ENCODE results near the gene CDHR1.

DNA sequence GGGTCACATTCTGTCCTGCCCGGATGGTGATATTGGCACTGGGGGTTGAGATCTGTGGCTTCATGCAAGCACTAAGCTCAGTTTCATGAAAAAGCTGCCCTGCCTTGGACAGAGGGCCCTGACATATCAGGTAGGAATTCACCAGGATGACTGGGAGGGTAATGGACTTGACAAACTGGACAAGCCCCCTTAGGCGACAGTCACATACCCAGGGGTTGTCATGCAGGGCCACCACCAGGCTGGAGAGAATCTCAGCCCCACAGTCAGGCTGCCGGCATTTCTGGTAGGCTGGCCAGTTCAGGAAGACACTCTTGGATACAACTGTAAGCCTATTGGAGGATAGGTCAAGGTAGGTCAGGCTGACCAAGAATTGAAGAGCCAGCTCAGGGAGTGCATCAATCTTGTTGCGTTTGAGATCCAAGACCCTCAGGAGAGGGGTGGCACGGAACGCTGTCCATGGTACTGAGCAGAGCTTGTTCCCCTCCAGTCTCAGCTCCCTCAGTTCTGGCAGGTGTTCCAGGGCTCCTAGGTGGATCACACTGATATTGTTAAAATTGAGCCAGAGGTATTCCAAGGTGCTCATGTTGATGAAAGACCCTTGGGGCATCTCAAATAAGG is 30.2 kb downstream of the CDHR1 start:
- TF ChIP-seq, protein P1, sequence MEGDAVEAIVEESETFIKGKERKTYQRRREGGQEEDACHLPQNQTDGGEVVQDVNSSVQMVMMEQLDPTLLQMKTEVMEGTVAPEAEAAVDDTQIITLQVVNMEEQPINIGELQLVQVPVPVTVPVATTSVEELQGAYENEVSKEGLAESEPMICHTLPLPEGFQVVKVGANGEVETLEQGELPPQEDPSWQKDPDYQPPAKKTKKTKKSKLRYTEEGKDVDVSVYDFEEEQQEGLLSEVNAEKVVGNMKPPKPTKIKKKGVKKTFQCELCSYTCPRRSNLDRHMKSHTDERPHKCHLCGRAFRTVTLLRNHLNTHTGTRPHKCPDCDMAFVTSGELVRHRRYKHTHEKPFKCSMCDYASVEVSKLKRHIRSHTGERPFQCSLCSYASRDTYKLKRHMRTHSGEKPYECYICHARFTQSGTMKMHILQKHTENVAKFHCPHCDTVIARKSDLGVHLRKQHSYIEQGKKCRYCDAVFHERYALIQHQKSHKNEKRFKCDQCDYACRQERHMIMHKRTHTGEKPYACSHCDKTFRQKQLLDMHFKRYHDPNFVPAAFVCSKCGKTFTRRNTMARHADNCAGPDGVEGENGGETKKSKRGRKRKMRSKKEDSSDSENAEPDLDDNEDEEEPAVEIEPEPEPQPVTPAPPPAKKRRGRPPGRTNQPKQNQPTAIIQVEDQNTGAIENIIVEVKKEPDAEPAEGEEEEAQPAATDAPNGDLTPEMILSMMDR (IDR thresholded peaks at IDR 0.05): no peak
- TF ChIP-seq TCF7 (CRISPR knock-in tag; IDR thresholded peaks at IDR 0.05; ENCODE audit: low read depth) (no peak), ZNF317 (CRISPR knock-in tag; IDR thresholded peaks at IDR 0.05; ENCODE audit: borderline replicate concordance, low read depth) (no peak), JUN (CRISPR knock-in tag; IDR thresholded peaks at IDR 0.05) (peak; percentile 86), ESRRA (CRISPR knock-in tag; IDR thresholded peaks at IDR 0.05; ENCODE audit: borderline replicate concordance) (no peak), SP1 (CRISPR knock-in tag; conservative IDR thresholded peaks at IDR 0.05) (no peak), NR1H2 (CRISPR knock-in tag; IDR thresholded peaks at IDR 0.05) (no peak), ZBTB21 (CRISPR knock-in tag; IDR thresholded peaks at IDR 0.05; ENCODE audit: borderline replicate concordance) (peak; percentile 58; the same call in 1 of the 2 replicates), ZNF416 (CRISPR knock-in tag; IDR thresholded peaks at IDR 0.05) (no peak)
- TF ChIP-seq, protein P2, sequence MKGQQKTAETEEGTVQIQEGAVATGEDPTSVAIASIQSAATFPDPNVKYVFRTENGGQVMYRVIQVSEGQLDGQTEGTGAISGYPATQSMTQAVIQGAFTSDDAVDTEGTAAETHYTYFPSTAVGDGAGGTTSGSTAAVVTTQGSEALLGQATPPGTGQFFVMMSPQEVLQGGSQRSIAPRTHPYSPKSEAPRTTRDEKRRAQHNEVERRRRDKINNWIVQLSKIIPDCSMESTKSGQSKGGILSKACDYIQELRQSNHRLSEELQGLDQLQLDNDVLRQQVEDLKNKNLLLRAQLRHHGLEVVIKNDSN (CRISPR knock-in tag; IDR thresholded peaks at IDR 0.05): peak; percentile 47; the same call in 1 of the 2 replicates

All from WTC11 (cell line).